Uterus (tissue), 2 donors: ENCODE data around the gene MRGPRE.
"Not testable (repeated sequence)": the region's sequence is repeated elsewhere in the genome, so short reads cannot be mapped to it uniquely, and the experiment has no call there.

ENCODE experiments used
- POLR2A ChIP-seq, 2 donors: fragments of 450-650 bp; IDR thresholded peaks; one replicate each; pipeline ENCODE4 v1.6.1; 2016; ENCODE audit warnings: antibody characterized with exemption in 2 of 2, mild to moderate bottlenecking in 1 of 2, moderate library complexity in 1 of 2
- TF ChIP-seq, protein P1 (sequence below), 4 experiments: fragments of 200-600 bp in 2 of 4; fragments of 450-650 bp in 2 of 4; sonication (generic) in 2 of 4; IDR thresholded peaks; one replicate each; pipeline ENCODE4 v1.5.1; 2016 to 2019; ENCODE audit warnings: antibody characterized with exemption in 4 of 4, mild to moderate bottlenecking in 2 of 4, moderate library complexity in 1 of 4

DNA sequence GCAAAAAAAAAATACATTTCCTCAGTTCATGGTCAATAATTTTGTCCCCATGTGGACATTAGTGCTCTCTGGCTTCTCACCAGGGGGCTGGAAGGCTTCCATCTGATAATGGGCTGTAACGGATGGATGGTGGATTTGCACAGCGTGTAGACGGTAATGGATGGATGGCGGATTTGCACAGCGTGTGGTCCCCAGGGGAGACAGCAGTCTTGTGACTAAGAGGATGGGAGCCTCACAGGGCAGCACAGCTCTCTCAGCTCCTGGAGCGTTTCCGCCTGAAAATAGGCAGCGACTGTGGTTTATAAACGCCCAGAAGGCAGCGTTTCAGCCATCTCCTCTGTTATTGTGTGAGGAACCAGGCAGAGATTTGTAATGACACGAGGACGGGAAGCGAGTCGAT lies 22.6 kb upstream of the MRGPRE start:
- TF ChIP-seq POLR2A (IDR thresholded peaks at IDR 0.05): not testable (repeated sequence)
- TF ChIP-seq, protein P1, sequence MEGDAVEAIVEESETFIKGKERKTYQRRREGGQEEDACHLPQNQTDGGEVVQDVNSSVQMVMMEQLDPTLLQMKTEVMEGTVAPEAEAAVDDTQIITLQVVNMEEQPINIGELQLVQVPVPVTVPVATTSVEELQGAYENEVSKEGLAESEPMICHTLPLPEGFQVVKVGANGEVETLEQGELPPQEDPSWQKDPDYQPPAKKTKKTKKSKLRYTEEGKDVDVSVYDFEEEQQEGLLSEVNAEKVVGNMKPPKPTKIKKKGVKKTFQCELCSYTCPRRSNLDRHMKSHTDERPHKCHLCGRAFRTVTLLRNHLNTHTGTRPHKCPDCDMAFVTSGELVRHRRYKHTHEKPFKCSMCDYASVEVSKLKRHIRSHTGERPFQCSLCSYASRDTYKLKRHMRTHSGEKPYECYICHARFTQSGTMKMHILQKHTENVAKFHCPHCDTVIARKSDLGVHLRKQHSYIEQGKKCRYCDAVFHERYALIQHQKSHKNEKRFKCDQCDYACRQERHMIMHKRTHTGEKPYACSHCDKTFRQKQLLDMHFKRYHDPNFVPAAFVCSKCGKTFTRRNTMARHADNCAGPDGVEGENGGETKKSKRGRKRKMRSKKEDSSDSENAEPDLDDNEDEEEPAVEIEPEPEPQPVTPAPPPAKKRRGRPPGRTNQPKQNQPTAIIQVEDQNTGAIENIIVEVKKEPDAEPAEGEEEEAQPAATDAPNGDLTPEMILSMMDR (IDR thresholded peaks at IDR 0.05): not testable (repeated sequence)
